ENCODE measurements around the gene CCL4L2. TPM values are rescaled to one million over a fixed set of nuclear protein-coding genes. Genes with fewer than 3 reads are reported as not detected.
"Not testable (repeated sequence)": the region's sequence is repeated elsewhere in the genome, so short reads cannot be mapped to it uniquely, and the experiment has no call there.

CCL4L2 gene
- total and polyA plus RNA-seq, 2 donors (not counting 3 experiments of a cell fraction or from before 2014, with no cell fraction given), result not detected

- no peak overlapping the region for H3K27ac ChIP-seq (ENCODE audit: insufficient read depth, low read depth, low read length)
- dilution Hi-C loops (cut with MboI; ENCODE audit: extremely low pct_ligation_motif_present, low sequenced_read_pairs), result no loop called here
- H3K9ac ChIP-seq (replicated peaks; ENCODE audit: extremely low read depth, insufficient read depth, low read length), result no peak overlapping the region
- FAIRE-seq (no peak), DNase-seq (ENCODE audit: low read depth, low spot score) (no peak)
- no peak overlapping the region for H2AFZ ChIP-seq (ENCODE audit: low read depth, low read length)
- H3K9me1 ChIP-seq (replicated peaks; ENCODE audit: control insufficient read depth, extremely low read depth, insufficient read depth, low read length), result no peaks in the 10 kb centered on the region
- TF ChIP-seq GATA2 (IDR thresholded peaks at IDR 0.05; ENCODE audit: insufficient read depth, insufficient read length, low read depth, low read length) (no peak), EZH2 (IDR thresholded peaks at IDR 0.05; ENCODE audit: borderline replicate concordance, low read depth, low read length, severe bottlenecking) (no peak), POLR2A (IDR thresholded peaks at IDR 0.05; ENCODE audit: low read depth, low read length) (no peak), POLR2AphosphoS5 (IDR thresholded peaks at IDR 0.05; ENCODE audit: insufficient read depth, low read depth, low read length) (no peak), CTCF (IDR thresholded peaks at IDR 0.05; ENCODE audit: extremely low read depth in 1 of 2, insufficient read depth in 1 of 2, low read depth in 1 of 2, low read length in 2 of 2) (no peak), FOS (IDR thresholded peaks at IDR 0.05; ENCODE audit: borderline replicate concordance, insufficient read depth, low read length) (no peak), MYC (IDR thresholded peaks at IDR 0.05; ENCODE audit: low read depth, low read length) (no peak), MAX (IDR thresholded peaks at IDR 0.05; ENCODE audit: insufficient read depth, insufficient read length) (no peak), JUN (IDR thresholded peaks at IDR 0.05; ENCODE audit: borderline replicate concordance, insufficient read depth, insufficient read length, low read depth) (no peak)
- no peak overlapping the region for H3K4me3 ChIP-seq (replicated peaks in 1 of 3; ENCODE audit: insufficient read depth in 1 of 3, low read depth in 1 of 3, low read length in 3 of 3)
- no peaks in the 10 kb centered on the region for H3K36me3 ChIP-seq (ENCODE audit: control insufficient read depth in 2 of 2, extremely low read depth in 1 of 2, insufficient read depth in 2 of 2, low read length in 2 of 2)
- no peaks in the 10 kb centered on the region for H3K4me1 ChIP-seq (ENCODE audit: control insufficient read depth, extremely low read depth, insufficient read depth, low read length)
- no peaks in the 10 kb centered on the region for H3K27me3 ChIP-seq (ENCODE audit: control insufficient read depth in 2 of 2, insufficient read depth in 2 of 2, low read length in 2 of 2)
- intact Hi-C loops (cut with micrococcal nuclease), result no loop called here
- BruUV-seq (replicated peaks), result no TSS peak
- H3K4me2 ChIP-seq (ENCODE audit: insufficient read depth, low read length), result no peak overlapping the region
- H3K9me3 ChIP-seq (replicated peaks; ENCODE audit: control insufficient read depth, insufficient read depth, low read length), result no peaks in the 10 kb centered on the region
- H4K20me1 ChIP-seq (replicated peaks; ENCODE audit: control insufficient read depth, extremely low read depth, insufficient read depth, low read length), result no peaks in the 10 kb centered on the region
- no peaks in the 10 kb centered on the region for H3K79me2 ChIP-seq (ENCODE audit: control insufficient read depth, insufficient read depth, low read length)
- POLR2A ChIA-PET, result no interaction called here
- CTCF ChIA-PET, result no interaction called here
These were observed 4.1 kb downstream of the CCL4L2 start for GRCh38 chr17:36214918-36215317.

- H2AFZ ChIP-seq (ENCODE audit: low read depth, low read length); H3K4me1 ChIP-seq (ENCODE audit: control insufficient read depth, extremely low read depth, insufficient read depth, low read length); H4K20me1 ChIP-seq (replicated peaks; ENCODE audit: control insufficient read depth, extremely low read depth, insufficient read depth, low read length); H3K36me3 ChIP-seq (ENCODE audit: control insufficient read depth in 2 of 2, extremely low read depth in 1 of 2, insufficient read depth in 2 of 2, low read length in 2 of 2); H3K9me1 ChIP-seq (replicated peaks; ENCODE audit: control insufficient read depth, extremely low read depth, insufficient read depth, low read length); H3K9ac ChIP-seq (replicated peaks; ENCODE audit: extremely low read depth, insufficient read depth, low read length); BruUV-seq (replicated peaks); FAIRE-seq; H3K79me2 ChIP-seq (ENCODE audit: control insufficient read depth, insufficient read depth, low read length); intact Hi-C loops (cut with micrococcal nuclease); dilution Hi-C loops (cut with MboI; ENCODE audit: extremely low pct_ligation_motif_present, low sequenced_read_pairs); H3K27me3 ChIP-seq (ENCODE audit: control insufficient read depth in 2 of 2, insufficient read depth in 2 of 2, low read length in 2 of 2); H3K9me3 ChIP-seq (replicated peaks; ENCODE audit: control insufficient read depth, insufficient read depth, low read length); H3K27ac ChIP-seq (ENCODE audit: insufficient read depth, low read depth, low read length); POLR2A ChIA-PET; DNase-seq (ENCODE audit: low read depth, low spot score); CTCF ChIA-PET; H3K4me2 ChIP-seq (ENCODE audit: insufficient read depth, low read length); H3K4me3 ChIP-seq (replicated peaks in 1 of 3; ENCODE audit: insufficient read depth in 1 of 3, low read depth in 1 of 3, low read length in 3 of 3): not testable (repeated sequence)
These were observed 4.8 kb downstream of the CCL4L2 start for GRCh38 chr17:36215406-36216308.

Data from endothelial cell of umbilical vein (primary cell).